ENCODE data around the gene ERMAP.

Gene ERMAP

DNA sequence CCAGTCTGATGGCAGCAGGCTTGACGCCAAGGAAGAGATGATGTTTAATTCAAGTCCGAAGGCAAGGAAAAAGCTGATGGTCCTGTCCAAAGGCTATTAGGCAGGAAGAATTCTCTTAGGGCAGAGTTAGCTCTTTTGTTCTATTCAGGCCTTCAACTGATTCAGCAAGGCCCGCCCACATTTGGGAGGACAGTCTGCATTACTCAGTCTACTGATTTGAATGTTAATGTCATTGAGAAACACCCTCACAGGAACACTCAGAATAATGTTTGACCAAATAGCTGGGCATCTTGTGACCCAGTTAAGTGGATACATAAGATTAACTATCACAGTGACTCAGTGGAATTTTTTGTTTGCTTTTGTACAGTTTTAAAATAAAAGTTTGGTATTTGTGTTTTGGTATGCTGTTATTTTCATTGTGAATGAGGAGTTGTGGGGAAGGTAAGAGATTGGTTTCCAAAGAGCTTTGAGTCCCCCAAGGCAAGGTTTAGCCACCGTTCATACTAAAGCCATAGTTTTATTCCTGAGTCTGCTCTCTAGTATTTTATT, 27.7 kb downstream of the ERMAP start:
- H3K4me3 ChIP-seq (ENCODE audit: insufficient read length, low read depth) = no peak overlapping the region
- peaks cover 31% of the 10 kb centered on the region for H3K36me3 ChIP-seq (ENCODE audit: insufficient read depth, insufficient read length, low read length)
- no peaks in the 10 kb centered on the region for H3K27me3 ChIP-seq (ENCODE audit: insufficient read depth, insufficient read length)
- peaks cover 3% of the 10 kb centered on the region for H3K4me1 ChIP-seq (ENCODE audit: insufficient read depth, insufficient read length)
- H3K9me3 ChIP-seq (ENCODE audit: insufficient read depth, low read length) = no peaks in the 10 kb centered on the region
- no peak overlapping the region for H3K9ac ChIP-seq (ENCODE audit: insufficient read length, low read depth)
- DNase-seq (ENCODE audit: low read depth, low spot score) = no peak
- TF ChIP-seq ZNF274 (IDR thresholded peaks at IDR 0.05; ENCODE audit: low read depth, low read length) (no peak), SUZ12 (IDR thresholded peaks at IDR 0.05; ENCODE audit: extremely low read depth, insufficient read depth, insufficient read length) (no peak), YY1 (IDR thresholded peaks at IDR 0.05; ENCODE audit: insufficient read depth, insufficient read length) (no peak)

DNA sequence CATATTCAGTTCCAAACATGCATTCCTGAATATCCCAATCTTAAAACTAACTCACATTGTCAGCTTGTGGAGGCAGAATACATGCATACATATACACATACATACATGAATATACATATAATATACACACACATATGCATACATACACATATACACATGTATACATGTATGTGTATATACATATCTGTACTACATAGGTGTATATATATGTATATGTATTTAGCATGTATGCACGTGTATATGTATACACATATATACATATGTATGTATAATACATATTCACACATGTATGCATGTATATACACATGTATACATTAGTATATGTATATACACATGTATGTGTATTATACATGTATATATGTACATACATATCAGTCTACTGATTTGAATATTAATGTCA, 28.3 kb downstream of the ERMAP start:
- no peak for DNase-seq (ENCODE audit: low read depth, low spot score)
- TF ChIP-seq ZNF274 (IDR thresholded peaks at IDR 0.05; ENCODE audit: low read depth, low read length) = no peak
- no peak for TF ChIP-seq YY1 (IDR thresholded peaks at IDR 0.05; ENCODE audit: insufficient read depth, insufficient read length)
- TF ChIP-seq SUZ12 (IDR thresholded peaks at IDR 0.05; ENCODE audit: extremely low read depth, insufficient read depth, insufficient read length) = no peak
- Histone ChIP-seq H3K4me3 (ENCODE audit: insufficient read length, low read depth) (no peak overlapping the region), H3K9ac (ENCODE audit: insufficient read length, low read depth) (no peak overlapping the region), H3K9me3 (ENCODE audit: insufficient read depth, low read length) (no peaks in the 10 kb centered on the region), H3K4me1 (ENCODE audit: insufficient read depth, insufficient read length) (peaks cover 5% of the 10 kb centered on the region), H3K36me3 (ENCODE audit: insufficient read depth, insufficient read length, low read length) (peaks cover 36% of the 10 kb centered on the region), H3K27me3 (ENCODE audit: insufficient read depth, insufficient read length) (no peaks in the 10 kb centered on the region)

DNA sequence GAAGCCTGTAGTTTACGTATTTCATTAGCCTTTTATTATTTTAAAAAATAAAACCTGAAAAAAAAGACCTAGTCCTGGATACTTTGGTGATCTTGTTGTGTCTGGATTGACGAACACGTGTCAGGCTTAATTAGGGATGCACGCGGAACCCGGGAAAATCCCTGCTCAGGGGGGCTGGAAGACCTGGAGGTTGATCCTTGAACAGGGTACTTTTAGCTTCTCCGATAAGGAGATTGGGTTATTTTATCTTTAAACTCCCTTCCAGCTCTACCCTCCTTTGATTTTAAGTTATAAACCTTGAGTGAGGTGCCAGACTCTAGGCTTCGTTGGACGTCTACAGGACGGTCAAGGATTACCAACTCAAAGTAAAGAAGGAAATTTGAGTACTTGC, 28.9 kb downstream of the ERMAP start:
- Histone ChIP-seq H3K36me3 (ENCODE audit: insufficient read depth, insufficient read length, low read length) (peaks cover 42% of the 10 kb centered on the region), H3K4me1 (ENCODE audit: insufficient read depth, insufficient read length) (peaks cover 5% of the 10 kb centered on the region), H3K27me3 (ENCODE audit: insufficient read depth, insufficient read length) (no peaks in the 10 kb centered on the region), H3K9me3 (ENCODE audit: insufficient read depth, low read length) (0 out of 2 replicates have a peak, but pooled peaks cover 2% of the 10 kb centered on the region), H3K4me3 (ENCODE audit: insufficient read length, low read depth) (peak overlapping the region; percentile 64), H3K9ac (ENCODE audit: insufficient read length, low read depth) (peak overlapping the region; percentile 70)
- no peak for TF ChIP-seq YY1 (IDR thresholded peaks at IDR 0.05; ENCODE audit: insufficient read depth, insufficient read length)
- TF ChIP-seq ZNF274 (IDR thresholded peaks at IDR 0.05; ENCODE audit: low read depth, low read length) = no peak
- no peak for TF ChIP-seq SUZ12 (IDR thresholded peaks at IDR 0.05; ENCODE audit: extremely low read depth, insufficient read depth, insufficient read length)
- DNase-seq (ENCODE audit: low read depth, low spot score) = peak; percentile 20

DNA sequence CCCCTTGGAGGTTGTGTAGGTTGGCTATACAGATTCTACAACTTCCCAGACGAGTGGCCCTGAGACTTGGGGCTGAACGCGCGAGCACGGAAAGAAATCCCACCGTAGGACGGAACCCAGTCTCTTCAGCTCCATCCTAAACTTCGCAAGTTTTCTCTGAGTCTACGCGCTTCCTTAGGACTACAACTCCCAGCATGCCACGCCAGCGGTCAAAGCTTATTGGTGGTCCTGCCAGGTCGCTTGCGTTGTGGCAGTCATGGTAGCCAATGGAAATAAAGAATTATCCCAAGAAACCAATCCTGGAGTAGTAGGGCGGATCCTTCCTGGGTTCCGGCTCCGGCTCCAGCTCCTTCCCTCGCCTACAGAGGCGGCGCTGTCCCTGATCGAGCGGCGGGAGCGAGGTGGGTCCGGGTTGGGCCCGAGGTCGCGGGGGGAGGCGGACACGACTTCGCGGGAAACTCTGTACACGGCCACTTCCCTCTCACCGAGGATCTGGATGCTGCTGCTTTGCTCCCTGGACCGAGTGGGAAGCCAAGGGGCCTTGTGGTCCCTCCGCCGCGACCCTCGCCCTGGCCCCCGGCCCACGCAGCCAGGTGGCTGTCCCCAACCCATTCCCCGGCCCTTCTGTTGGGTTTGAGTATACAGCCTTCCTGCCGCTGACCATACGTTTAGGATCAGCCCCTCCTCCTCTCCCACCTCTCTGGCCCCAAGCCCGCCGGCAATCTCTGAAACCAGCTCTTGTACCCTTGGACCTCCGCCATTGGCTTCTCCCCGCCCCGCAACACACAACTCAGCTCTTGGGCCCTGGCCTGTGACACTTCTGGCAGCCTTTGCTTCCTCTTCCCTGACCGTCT, 29.6 kb downstream of the ERMAP start, which contains the start of gene ZNF691:
TSS of gene ZNF691 (plus strand) at position 357 of the 854 bp plus-strand sequence. CDS start 3,046 bp downstream, outside the sequence.
- peak; percentile 99 for DNase-seq (ENCODE audit: low read depth, low spot score)
- TF ChIP-seq SUZ12 (IDR thresholded peaks at IDR 0.05; ENCODE audit: extremely low read depth, insufficient read depth, insufficient read length) = no peak
- TF ChIP-seq ZNF274 (IDR thresholded peaks at IDR 0.05; ENCODE audit: low read depth, low read length) = no peak
- TF ChIP-seq YY1 (IDR thresholded peaks at IDR 0.05; ENCODE audit: insufficient read depth, insufficient read length) = no peak
- Histone ChIP-seq H3K4me1 (ENCODE audit: insufficient read depth, insufficient read length) (peaks cover 5% of the 10 kb centered on the region), H3K9me3 (ENCODE audit: insufficient read depth, low read length) (peaks cover 8% of the 10 kb centered on the region; the same call in 1 of the 2 replicates), H3K36me3 (ENCODE audit: insufficient read depth, insufficient read length, low read length) (peaks cover 46% of the 10 kb centered on the region), H3K27me3 (ENCODE audit: insufficient read depth, insufficient read length) (no peaks in the 10 kb centered on the region), H3K9ac (ENCODE audit: insufficient read length, low read depth) (peak within 1 kb of the TSS; percentile 83), H3K4me3 (ENCODE audit: insufficient read length, low read depth) (peak within 1 kb of the TSS; percentile 64)

DNA sequence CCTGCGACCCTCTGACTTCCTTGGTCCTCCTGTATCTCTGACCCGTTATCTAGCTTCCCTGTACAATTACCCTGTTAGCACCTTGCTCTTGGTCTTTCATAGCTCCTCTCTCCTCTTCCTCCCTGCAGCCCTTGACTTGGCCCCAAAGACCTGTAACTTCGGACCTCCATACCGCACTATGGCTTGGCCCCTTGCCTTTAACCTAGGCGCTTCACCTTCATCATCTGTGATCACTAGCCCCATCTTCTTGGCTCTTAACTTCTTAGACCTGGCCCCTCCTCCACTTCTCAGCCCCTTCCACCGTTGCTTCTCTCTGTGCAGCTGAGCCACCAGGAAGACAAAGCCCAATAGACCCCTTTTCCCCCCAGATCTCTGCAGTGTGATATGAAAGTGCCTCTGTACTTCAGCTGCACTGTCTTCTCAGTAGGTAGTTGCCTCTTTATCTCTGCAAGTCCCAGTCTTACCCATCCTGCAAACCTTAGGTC, 30.2 kb downstream of the ERMAP start:
- H3K36me3 ChIP-seq (ENCODE audit: insufficient read depth, insufficient read length, low read length) = peaks cover 50% of the 10 kb centered on the region
- H3K9me3 ChIP-seq (ENCODE audit: insufficient read depth, low read length) = peaks cover 10% of the 10 kb centered on the region; the same call in 1 of the 2 replicates
- no peak for TF ChIP-seq SUZ12 (IDR thresholded peaks at IDR 0.05; ENCODE audit: extremely low read depth, insufficient read depth, insufficient read length)
- no peak for TF ChIP-seq ZNF274 (IDR thresholded peaks at IDR 0.05; ENCODE audit: low read depth, low read length)
- TF ChIP-seq YY1 (IDR thresholded peaks at IDR 0.05; ENCODE audit: insufficient read depth, insufficient read length) = no peak
- DNase-seq (ENCODE audit: low read depth, low spot score) = no peak
- peak overlapping the region; percentile 83 for H3K9ac ChIP-seq (ENCODE audit: insufficient read length, low read depth)
- no peaks in the 10 kb centered on the region for H3K27me3 ChIP-seq (ENCODE audit: insufficient read depth, insufficient read length)
- peaks cover 5% of the 10 kb centered on the region for H3K4me1 ChIP-seq (ENCODE audit: insufficient read depth, insufficient read length)
- peak overlapping the region; percentile 64 for H3K4me3 ChIP-seq (ENCODE audit: insufficient read length, low read depth)

DNA sequence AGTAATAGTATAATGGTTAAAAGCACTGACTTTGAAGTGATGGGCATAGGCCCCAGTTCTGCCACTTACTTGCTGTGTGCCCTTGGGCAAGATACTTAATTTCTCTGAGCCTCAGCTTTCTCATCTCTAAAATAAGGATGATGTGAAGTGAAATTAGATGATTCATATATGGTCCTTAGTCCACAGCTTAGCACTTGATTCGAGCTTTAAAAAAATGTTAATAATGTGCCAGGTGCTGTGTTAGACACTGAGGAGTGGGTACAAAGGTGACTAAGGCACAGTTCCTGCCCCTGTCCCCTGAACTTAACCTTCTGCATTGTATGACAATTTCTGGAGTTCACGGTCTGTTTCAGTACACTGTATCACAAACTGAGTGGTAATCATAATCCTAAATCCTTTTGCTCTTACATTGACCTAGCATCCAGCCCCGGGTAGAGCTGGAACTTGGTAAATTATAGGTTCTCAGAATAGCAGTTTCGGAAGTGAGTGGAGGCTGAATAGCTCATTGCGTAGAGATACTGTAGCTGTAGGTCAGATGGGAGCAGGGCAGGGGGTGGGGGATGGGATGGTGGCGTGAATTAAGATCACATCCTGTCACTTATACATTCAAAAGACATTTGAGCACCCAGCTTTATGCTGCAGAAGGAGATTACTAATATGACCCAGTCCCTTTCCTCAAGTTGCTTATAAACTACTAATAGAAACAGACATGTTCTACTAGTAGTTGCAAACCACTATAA, 31.0 kb downstream of the ERMAP start:
- H3K9me3 ChIP-seq (ENCODE audit: insufficient read depth, low read length) = peaks cover 10% of the 10 kb centered on the region; the same call in 1 of the 2 replicates
- H3K36me3 ChIP-seq (ENCODE audit: insufficient read depth, insufficient read length, low read length) = peaks cover 50% of the 10 kb centered on the region
- TF ChIP-seq YY1 (IDR thresholded peaks at IDR 0.05; ENCODE audit: insufficient read depth, insufficient read length) (no peak), SUZ12 (IDR thresholded peaks at IDR 0.05; ENCODE audit: extremely low read depth, insufficient read depth, insufficient read length) (no peak), ZNF274 (IDR thresholded peaks at IDR 0.05; ENCODE audit: low read depth, low read length) (no peak)
- peak overlapping the region; percentile 83 for H3K9ac ChIP-seq (ENCODE audit: insufficient read length, low read depth)
- H3K27me3 ChIP-seq (ENCODE audit: insufficient read depth, insufficient read length) = no peaks in the 10 kb centered on the region
- peaks cover 5% of the 10 kb centered on the region for H3K4me1 ChIP-seq (ENCODE audit: insufficient read depth, insufficient read length)
- peak overlapping the region; percentile 64 for H3K4me3 ChIP-seq (ENCODE audit: insufficient read length, low read depth)
- no peak for DNase-seq (ENCODE audit: low read depth, low spot score)

Measured in NT2/D1 (cell line).